K562 (cell line): Measurements from ENCODE around the gene ARL3. TPM values are rescaled to one million over a fixed set of nuclear protein-coding genes. Genes with fewer than 3 reads are reported as not detected.

Experiments
- BRCA1 ChIP-seq, 2 experiments: fragments of 450-650 bp in 1 of 2; sonication (generic) in 1 of 2; formaldehyde crosslinking in 1 of 2; IDR thresholded peaks; 2 replicates each; pipeline versions ENCODE4 v1.5.0 to v1.6.1; 2017 to 2020; ENCODE audit warnings: mild to moderate bottlenecking in 1 of 2, missing genetic modification reagents in 1 of 2
- BRD4 ChIP-seq: fragments of 200-600 bp; sonication (generic); IDR thresholded peaks from 2 replicates; pipeline ENCODE4 v1.6.1; 2017; ENCODE audit warnings: inconsistent platforms
- BRF1 ChIP-seq: IDR thresholded peaks from 3 replicates; pipeline ENCODE4 v1.6.1; 2011; ENCODE audit warnings: borderline replicate concordance, mild to moderate bottlenecking; ENCODE audit not compliant: insufficient read length; ENCODE audit errors: extremely low read depth
- CHD1 ChIP-seq: fragments of 200-600 bp; sonication (generic); IDR thresholded peaks from one replicate; pipeline ENCODE4 v1.6.1; 2012; ENCODE audit warnings: mild to moderate bottlenecking, moderate library complexity, low read length, inconsistent platforms
- DACH1 ChIP-seq: fragments of 450-650 bp; IDR thresholded peaks from 2 replicates; pipeline ENCODE4 v1.6.1; 2018; ENCODE audit not compliant: partially characterized antibody
- EZH2 ChIP-seq: IDR thresholded peaks from 2 replicates; pipeline ENCODE4 v1.6.1; 2012; ENCODE audit warnings: low read depth, mild to moderate bottlenecking, inconsistent platforms, low read length, borderline replicate concordance
- FOXJ3 ChIP-seq: sonication (generic); formaldehyde crosslinking; IDR thresholded peaks from 2 replicates; pipeline ENCODE4 v1.4.0; 2020; ENCODE audit warnings: mild to moderate bottlenecking, missing genetic modification reagents
- GATA2 ChIP-seq: sonication (generic); formaldehyde crosslinking; IDR thresholded peaks from 2 replicates; pipeline ENCODE4 v1.4.0; 2020; ENCODE audit warnings: mild to moderate bottlenecking, missing genetic modification reagents
- GMEB1 ChIP-seq: fragments of 250-450 bp; sonication (Bioruptor Pico); IDR thresholded peaks from 2 replicates; pipeline ENCODE4 v1.4.0; 2020; ENCODE audit warnings: mild to moderate bottlenecking
- HNRNPLL ChIP-seq: fragments of 200-400 bp; formaldehyde crosslinking; IDR thresholded peaks from 2 replicates; pipeline ENCODE4 v1.6.1; 2017; ENCODE audit warnings: low read length, low read depth, mild to moderate bottlenecking; ENCODE audit not compliant: poor library complexity, severe bottlenecking
- L3MBTL2 ChIP-seq: fragments of 450-650 bp; IDR thresholded peaks from 2 replicates; pipeline ENCODE4 v1.6.1; 2016; ENCODE audit warnings: mild to moderate bottlenecking, moderate library complexity
- MCM2 ChIP-seq: fragments of 450-650 bp; IDR thresholded peaks from 2 replicates; pipeline ENCODE4 v1.6.1; 2017; ENCODE audit warnings: low read depth, mild to moderate bottlenecking
- PCBP2 ChIP-seq: fragments of 200-400 bp; formaldehyde crosslinking; IDR thresholded peaks from 2 replicates; pipeline ENCODE4 v1.6.1; 2018; ENCODE audit warnings: low read length, low read depth, mild to moderate bottlenecking, moderate library complexity; ENCODE audit not compliant: poor library complexity, severe bottlenecking
- RAD21 ChIP-seq, 2 experiments: fragments of 250-450 bp in 1 of 2; fragments of 450-650 bp in 1 of 2; sonication (Bioruptor Pico) in 1 of 2; formaldehyde crosslinking in 1 of 2; IDR thresholded peaks in 1 of 2; conservative IDR thresholded peaks in 1 of 2; 2 replicates each; pipeline versions ENCODE4 v1.4.0 to v1.8.0; 2020 to 2022; ENCODE audit warnings: mild to moderate bottlenecking in 2 of 2, moderate library complexity in 1 of 2
- RCOR1 ChIP-seq, 2 experiments: IDR thresholded peaks; 2 replicates each; pipeline ENCODE4 v1.6.1; 2012; ENCODE audit warnings: low read depth in 2 of 2, low read length in 2 of 2, borderline replicate concordance in 1 of 2, improper control_type of control experiment in 1 of 2
- SAFB ChIP-seq: fragments of 200-400 bp; formaldehyde crosslinking; IDR thresholded peaks from 2 replicates; pipeline ENCODE4 v1.6.1; 2017; ENCODE audit warnings: low read depth, low read length, borderline replicate concordance
- SMARCA4 ChIP-seq: fragments of 450-650 bp; IDR thresholded peaks from 2 replicates; pipeline ENCODE4 v1.6.1; 2016
- TARDBP ChIP-seq: fragments of 450-650 bp; IDR thresholded peaks from 2 replicates; pipeline ENCODE4 v1.6.1; 2016
- ZC3H4 ChIP-seq: sonication (generic); formaldehyde crosslinking; IDR thresholded peaks from 2 replicates; pipeline ENCODE4 v1.9.0; 2021; ENCODE audit warnings: missing genetic modification reagents, borderline replicate concordance
- ZNF140 ChIP-seq: fragments of 250-450 bp; sonication (Bioruptor Pico); IDR thresholded peaks from 2 replicates; pipeline ENCODE4 v1.8.0; 2021; ENCODE audit warnings: moderate library complexity, mild to moderate bottlenecking, inconsistent platforms
- ZNF239 ChIP-seq: fragments of 250-450 bp; sonication (Bioruptor Pico); IDR thresholded peaks from 2 replicates; pipeline ENCODE4 v1.4.0; 2020; ENCODE audit warnings: mild to moderate bottlenecking
- ZNF280A ChIP-seq: fragments of 450-650 bp; IDR thresholded peaks from 2 replicates; pipeline ENCODE4 v1.6.1; 2018; ENCODE audit warnings: mild to moderate bottlenecking, low read depth; ENCODE audit not compliant: partially characterized antibody
- ZNF324 ChIP-seq: fragments of 250-450 bp; sonication (Bioruptor Pico); IDR thresholded peaks from 2 replicates; pipeline ENCODE4 v1.4.0; 2020; ENCODE audit warnings: mild to moderate bottlenecking
- ZNF589 ChIP-seq: fragments of 200-800 bp; sonication (Bioruptor generic); IDR thresholded peaks from 2 replicates; pipeline ENCODE4 v1.6.1; 2016; ENCODE audit warnings: low read depth, missing genetic modification characterization, missing compliant biosample characterization
- ZNF644 ChIP-seq: fragments of 200-800 bp; sonication (Bioruptor generic); IDR thresholded peaks from 2 replicates; pipeline ENCODE4 v1.6.1; 2016; ENCODE audit warnings: low read depth, missing genetic modification characterization, missing compliant biosample characterization
- ZNF699 ChIP-seq: fragments of 250-450 bp; sonication (Bioruptor Pico); IDR thresholded peaks from 2 replicates; pipeline ENCODE4 v1.8.0; 2021; ENCODE audit warnings: mild to moderate bottlenecking, moderate library complexity; ENCODE audit not compliant: insufficient replicate concordance
- ZNF785 ChIP-seq: fragments of 250-450 bp; sonication (Bioruptor Pico); IDR thresholded peaks from 2 replicates; pipeline ENCODE4 v1.4.0; 2020; ENCODE audit warnings: mild to moderate bottlenecking
- polyA plus RNA-seq, 8 experiments: library from polyadenylated mRNA; depleted of rRNA in 4 of 8; stranded (reverse) in 5 of 8; unstranded in 3 of 8; fragments of >200 nt; fragmentation: Nextera tagmentation in 2 of 8; fragmentation: Illumina TruSeq in 1 of 8; extraction: Ambion mirVana in 2 of 8; extraction: Trizol in 1 of 8; gene quantifications; 2 replicates each; pipeline versions ENCODE4 v1.2.1 to v1.2.3, GENCODE V29; 2011 to 2014; ENCODE audit warnings: inconsistent platforms in 1 of 8, missing spikeins in 1 of 8
- total RNA-seq, 7 experiments: library from RNA; depleted of rRNA in 6 of 7; stranded (reverse); fragments of >200 nt in 6 of 7; fragmentation: Illumina TruSeq in 2 of 7; extraction: Trizol in 2 of 7; gene quantifications; 2 replicates each; pipeline versions ENCODE4 v1.2.1 to v1.2.3, GENCODE V29; 2011 to 2021; ENCODE audit warnings: low replicate concordance in 1 of 7

ARL3 gene
- total and polyA plus RNA-seq, 9 of the 15 experiments (the other 6 are each of a cell fraction or from before 2014, with no cell fraction given), result 2.9 to 8.9 (median 4.8) TPM

DNA sequence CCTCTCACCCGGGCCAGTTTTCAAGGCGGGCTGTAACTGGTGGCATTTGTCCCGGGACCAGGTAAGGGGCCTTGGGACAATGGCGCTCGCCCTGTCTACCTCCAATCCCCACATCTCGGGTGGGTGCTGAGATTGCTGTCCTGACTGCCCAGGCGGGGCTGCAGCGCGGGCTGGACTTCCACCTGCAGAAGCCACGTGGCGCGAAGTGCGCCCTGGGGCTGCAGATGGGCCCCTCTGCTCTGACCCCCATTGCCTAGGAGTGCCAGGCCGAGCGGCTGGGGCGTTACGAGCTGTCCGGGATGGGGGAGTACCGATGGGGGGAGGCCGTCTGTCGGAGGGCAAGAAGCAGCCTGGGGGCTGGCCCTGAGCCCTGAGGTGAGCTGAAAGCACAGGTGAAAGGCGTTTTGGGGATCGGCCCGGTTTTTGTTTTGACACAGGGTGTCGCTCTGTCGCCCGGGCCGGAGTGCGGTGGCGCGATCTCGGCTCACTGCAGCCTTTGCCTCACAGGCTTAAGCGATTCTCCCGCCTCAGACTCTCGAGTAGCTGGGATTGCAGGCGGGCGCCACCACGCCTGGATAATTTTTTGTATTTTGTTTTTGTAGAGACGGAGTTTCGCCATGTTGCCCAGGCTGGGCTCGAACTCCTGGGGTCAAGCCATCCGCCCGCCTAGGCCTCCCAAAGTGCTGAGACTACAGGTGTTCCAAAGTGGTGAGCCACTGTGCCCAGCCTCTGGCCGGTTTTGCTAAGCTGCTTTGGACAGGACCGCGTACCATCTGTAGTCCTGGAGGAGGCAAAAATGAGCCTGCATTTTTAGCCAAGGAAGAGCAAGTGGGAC is 641 bp upstream of the ARL3 start, which contains the start of gene SFXN2 (continued):
- TF ChIP-seq BRCA1 (IDR thresholded peaks at IDR 0.05), result no peak
- 0 out of 2 replicates have a peak, but pooled peaks have one; percentile 13 for TF ChIP-seq BRCA1 (CRISPR knock-in tag; IDR thresholded peaks at IDR 0.05)
- TF ChIP-seq ZNF589 (CRISPR knock-in tag), result no peak
- peak; percentile 16; the same call in 1 of the 2 replicates for TF ChIP-seq SMARCA4
- TF ChIP-seq FOXJ3, result no peak
- TF ChIP-seq ZNF239, result no peak
- no peak for TF ChIP-seq BRD4
- TF ChIP-seq ZNF644, result no peak
- TF ChIP-seq HNRNPLL, result no peak
- no peak for TF ChIP-seq ZNF324 (CRISPR knock-in tag)
- TF ChIP-seq MCM2, result no peak
- no peak for TF ChIP-seq TARDBP
- TF ChIP-seq EZH2, result no peak
- TF ChIP-seq ZNF785 (CRISPR knock-in tag), result no peak
- no peak for TF ChIP-seq ZNF280A
- peak in 1 of 2 experiments; percentile 11; a peak in 1 of 4 replicates for TF ChIP-seq RAD21 (CRISPR knock-in tag; conservative IDR thresholded peaks at IDR 0.05 in 1 of 2, IDR thresholded peaks at IDR 0.05 in 1 of 2)
- TF ChIP-seq BRF1, result no peak
- TF ChIP-seq RCOR1 (IDR thresholded peaks at IDR 0.05; ENCODE audit: borderline replicate concordance in 1 of 2, low read depth in 2 of 2, low read length in 2 of 2), result no peak
- TF ChIP-seq ZNF699 (CRISPR knock-in tag), result no peak
- TF ChIP-seq SAFB, result no peak
- TF ChIP-seq CHD1, result no peak
- TF ChIP-seq ZNF140 (CRISPR knock-in tag), result no peak
- peak; percentile 89 for TF ChIP-seq L3MBTL2
- TF ChIP-seq ZC3H4, result 0 out of 2 replicates have a peak, but pooled peaks have one; percentile 53
- TF ChIP-seq GMEB1 (CRISPR knock-in tag), result no peak
- no peak for TF ChIP-seq DACH1
- TF ChIP-seq PCBP2, result no peak
- TF ChIP-seq GATA2 (CRISPR knock-in tag), result no peak
